Measurements from ENCODE around the gene CHST15. TPM values are rescaled to one million over a fixed set of nuclear protein-coding genes. Genes with fewer than 3 reads are reported as not detected.

Gene CHST15
- total and polyA plus RNA-seq, 2 of the 13 experiments (the other 11 are each of a cell fraction or from before 2014, with no cell fraction given) = 1.4 to 94.7 TPM

DNA sequence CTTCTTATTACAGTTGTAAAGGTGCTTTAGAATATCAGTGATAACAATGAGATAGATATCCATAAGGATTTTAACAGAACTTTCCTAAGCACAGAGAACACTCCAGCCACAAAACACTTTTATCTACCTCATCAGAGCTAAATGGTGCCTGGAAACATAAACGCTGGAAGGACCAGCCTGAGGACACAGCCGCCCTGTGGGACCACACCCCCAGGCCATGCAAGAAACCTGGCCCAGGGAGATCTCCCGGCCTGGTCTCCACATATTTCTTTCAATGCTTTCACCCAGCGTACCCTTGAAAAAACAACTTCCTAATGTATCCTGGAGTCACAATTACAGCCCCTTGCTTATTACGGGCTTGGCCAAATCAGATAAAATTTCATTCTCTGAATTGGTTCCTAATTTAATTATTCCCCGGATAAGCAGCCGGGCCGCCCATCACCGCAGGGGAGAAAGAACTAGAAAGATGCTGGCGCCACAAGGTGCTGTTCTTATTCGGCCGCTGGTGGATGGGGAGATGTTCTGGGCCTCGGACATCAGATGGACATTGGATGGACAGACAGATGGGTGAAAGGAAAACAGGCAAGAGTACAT lies 11.8 kb downstream of the CHST15 start:
- H3K27ac ChIP-seq (ENCODE audit: extremely low read length, insufficient read depth, low read length) = no peak overlapping the region
- ChIA-PET CTCF (ENCODE audit: low intra/inter-chr PET ratio, low total read pairs) (no interaction called here), POLR2A (no interaction called here)
- TF ChIP-seq GABPA (IDR thresholded peaks at IDR 0.05; ENCODE audit: low read depth, low read length) = no peak
- no peak for TF ChIP-seq GABPA (CRISPR knock-in tag; IDR thresholded peaks at IDR 0.05; ENCODE audit: low read depth)
- no peak for TF ChIP-seq PLSCR1 (CRISPR knock-in tag; IDR thresholded peaks at IDR 0.05; ENCODE audit: borderline replicate concordance)
- TF ChIP-seq TEAD2 (CRISPR knock-in tag; IDR thresholded peaks at IDR 0.05) = no peak
- TF ChIP-seq ZNF382 (CRISPR knock-in tag; IDR thresholded peaks at IDR 0.05; ENCODE audit: borderline replicate concordance) = no peak
- no peak for TF ChIP-seq SMYD3 (CRISPR knock-in tag; IDR thresholded peaks at IDR 0.05)
- no peak for TF ChIP-seq RFX5 (IDR thresholded peaks at IDR 0.05; ENCODE audit: low read depth, low read length)
- TF ChIP-seq ZNF274 (CRISPR knock-in tag; IDR thresholded peaks at IDR 0.05) = no peak
- no peak for TF ChIP-seq SNAI1 (CRISPR knock-in tag; IDR thresholded peaks at IDR 0.05; ENCODE audit: borderline replicate concordance)
- no peak for TF ChIP-seq XBP1 (CRISPR knock-in tag; IDR thresholded peaks at IDR 0.05)
- no peak for TF ChIP-seq EZH2 (conservative IDR thresholded peaks at IDR 0.05; ENCODE audit: low read depth, low read length)
- TF ChIP-seq ZNF558 (CRISPR knock-in tag; IDR thresholded peaks at IDR 0.05; ENCODE audit: borderline replicate concordance) = no peak
- TF ChIP-seq, protein P1, sequence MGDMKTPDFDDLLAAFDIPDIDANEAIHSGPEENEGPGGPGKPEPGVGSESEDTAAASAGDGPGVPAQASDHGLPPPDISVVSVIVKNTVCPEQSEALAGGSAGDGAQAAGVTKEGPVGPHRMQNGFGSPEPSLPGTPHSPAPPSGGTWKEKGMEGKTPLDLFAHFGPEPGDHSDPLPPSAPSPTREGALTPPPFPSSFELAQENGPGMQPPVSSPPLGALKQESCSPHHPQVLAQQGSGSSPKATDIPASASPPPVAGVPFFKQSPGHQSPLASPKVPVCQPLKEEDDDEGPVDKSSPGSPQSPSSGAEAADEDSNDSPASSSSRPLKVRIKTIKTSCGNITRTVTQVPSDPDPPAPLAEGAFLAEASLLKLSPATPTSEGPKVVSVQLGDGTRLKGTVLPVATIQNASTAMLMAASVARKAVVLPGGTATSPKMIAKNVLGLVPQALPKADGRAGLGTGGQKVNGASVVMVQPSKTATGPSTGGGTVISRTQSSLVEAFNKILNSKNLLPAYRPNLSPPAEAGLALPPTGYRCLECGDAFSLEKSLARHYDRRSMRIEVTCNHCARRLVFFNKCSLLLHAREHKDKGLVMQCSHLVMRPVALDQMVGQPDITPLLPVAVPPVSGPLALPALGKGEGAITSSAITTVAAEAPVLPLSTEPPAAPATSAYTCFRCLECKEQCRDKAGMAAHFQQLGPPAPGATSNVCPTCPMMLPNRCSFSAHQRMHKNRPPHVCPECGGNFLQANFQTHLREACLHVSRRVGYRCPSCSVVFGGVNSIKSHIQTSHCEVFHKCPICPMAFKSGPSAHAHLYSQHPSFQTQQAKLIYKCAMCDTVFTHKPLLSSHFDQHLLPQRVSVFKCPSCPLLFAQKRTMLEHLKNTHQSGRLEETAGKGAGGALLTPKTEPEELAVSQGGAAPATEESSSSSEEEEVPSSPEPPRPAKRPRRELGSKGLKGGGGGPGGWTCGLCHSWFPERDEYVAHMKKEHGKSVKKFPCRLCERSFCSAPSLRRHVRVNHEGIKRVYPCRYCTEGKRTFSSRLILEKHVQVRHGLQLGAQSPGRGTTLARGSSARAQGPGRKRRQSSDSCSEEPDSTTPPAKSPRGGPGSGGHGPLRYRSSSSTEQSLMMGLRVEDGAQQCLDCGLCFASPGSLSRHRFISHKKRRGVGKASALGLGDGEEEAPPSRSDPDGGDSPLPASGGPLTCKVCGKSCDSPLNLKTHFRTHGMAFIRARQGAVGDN (CRISPR knock-in tag; IDR thresholded peaks at IDR 0.05) = no peak
- no peak for TF ChIP-seq CHD4 (IDR thresholded peaks at IDR 0.05; ENCODE audit: borderline replicate concordance, low read length)
- no peak for TF ChIP-seq DPF2 (CRISPR knock-in tag; IDR thresholded peaks at IDR 0.05; ENCODE audit: borderline replicate concordance, low read depth)
- no peak for TF ChIP-seq YEATS2 (CRISPR knock-in tag; IDR thresholded peaks at IDR 0.05; ENCODE audit: borderline replicate concordance)
- no peak for TF ChIP-seq ZBTB46 (CRISPR knock-in tag; IDR thresholded peaks at IDR 0.05; ENCODE audit: borderline replicate concordance)
- no peak for TF ChIP-seq SIN3A (IDR thresholded peaks at IDR 0.05; ENCODE audit: borderline replicate concordance, low read depth, low read length)
- no peak for TF ChIP-seq CBX5 (CRISPR knock-in tag; IDR thresholded peaks at IDR 0.05; ENCODE audit: borderline replicate concordance)
- no peak for TF ChIP-seq MTA1 (CRISPR knock-in tag; IDR thresholded peaks at IDR 0.05; ENCODE audit: borderline replicate concordance)

More for the DNA sequence above, 11.8 kb downstream of the CHST15 start:
- FAIRE-seq (no peak), DNase-seq (ENCODE audit: low spot score) (no peak), ATAC-seq (no peak)
- Histone ChIP-seq H3K79me2 (ENCODE audit: insufficient read depth, low read length) (peaks cover 98% of the 10 kb centered on the region), H3K4me1 (ENCODE audit: insufficient read depth, low read length) (peaks cover 77% of the 10 kb centered on the region), H3K4me2 (ENCODE audit: low read depth, low read length) (no peak overlapping the region), H3K4me3 (replicated peaks in 1 of 3; ENCODE audit: insufficient read depth in 1 of 3, low read depth in 2 of 3, low read length in 3 of 3) (no peak overlapping the region), H2AFZ (ENCODE audit: low read length) (no peak overlapping the region), H3K27me3 (ENCODE audit: control insufficient read depth in 1 of 2, insufficient read depth in 2 of 2, low read length in 2 of 2) (no peaks in the 10 kb centered on the region), H3K36me3 (replicated peaks in 1 of 2; ENCODE audit: control insufficient read depth in 1 of 2, insufficient read depth in 2 of 2, low read length in 2 of 2) (peaks cover 19 to 53% of the 10 kb centered on the region in 2 experiments; a peak in 4 of 5 replicates), H4K20me1 (ENCODE audit: insufficient read depth, low read length) (peaks cover 99% of the 10 kb centered on the region), H3K9me3 (ENCODE audit: low read length) (no peaks in the 10 kb centered on the region), H3K9ac (ENCODE audit: insufficient read depth, low read depth, low read length) (no peak overlapping the region)
- 98% methylated on average over 13 of the region's 13 CpGs for whole genome bisulfite sequencing (ENCODE audit: low lambda C conversion rate)
- BruUV-seq (replicated peaks) = no TSS peak
- in situ Hi-C loops (cut with HindIII; ENCODE audit: extremely low pct_ligation_motif_present, low pct_unique_long_range_greater_than_20kb) = no loop called here
- intact Hi-C loops (cut with micrococcal nuclease; ENCODE audit: unreplicated experiment) = no loop called here

Data from HepG2 (cell line).